NCI-H2227 (cell line): ENCODE measurements around the gene FNIP2.
"Not testable (repeated sequence)": the region's sequence is repeated elsewhere in the genome, so short reads cannot be mapped to it uniquely, and the experiment has no call there.

Source experiments
- DNase-seq: peaks from one replicate; lab custom pipeline; 2025; ENCODE audit not compliant: unreplicated experiment; lab: John Stamatoyannopoulos, UW

The FNIP2 gene

DNA sequence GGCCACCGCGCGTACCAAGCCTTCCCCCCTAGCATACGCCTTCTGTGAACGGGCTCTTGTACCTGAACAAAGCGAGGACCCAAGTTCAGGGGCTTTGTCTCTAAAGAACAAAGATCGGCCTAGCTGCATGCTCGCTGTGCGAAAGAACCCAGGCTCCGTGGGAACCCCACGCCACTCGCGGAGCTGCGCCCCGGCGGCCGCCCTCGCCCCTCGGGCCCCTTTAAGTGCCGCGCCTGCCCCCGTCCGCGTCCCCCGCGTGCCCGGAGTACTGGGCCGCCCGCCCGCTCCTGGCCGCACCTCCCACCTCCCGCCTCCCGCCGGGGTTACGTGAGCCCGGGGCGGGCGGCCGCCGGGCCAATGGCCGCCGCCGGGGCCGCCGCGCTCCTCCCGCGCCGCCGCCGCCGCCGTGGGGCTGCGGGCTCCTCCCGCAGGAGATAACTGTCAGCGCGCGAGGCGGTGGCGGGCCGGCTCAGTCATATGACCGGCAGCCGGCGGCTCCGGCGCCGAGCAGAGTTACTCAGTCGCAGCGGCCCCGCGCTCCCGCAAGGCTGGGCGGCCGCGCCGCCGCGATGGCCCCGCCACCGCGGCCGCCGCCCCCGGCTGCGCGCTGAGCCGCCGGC lies at the start of gene FNIP2:
Gene FNIP2 (plus strand): TSS at position 472 of the 620 bp plus-strand sequence. CDS start 187 bp downstream, outside the sequence.
- DNase-seq = peak; percentile 87

GRCh38 chr4:158721680-158722079 lies 47.1 kb upstream of the FNIP2 start:
- no peak for DNase-seq

DNA sequence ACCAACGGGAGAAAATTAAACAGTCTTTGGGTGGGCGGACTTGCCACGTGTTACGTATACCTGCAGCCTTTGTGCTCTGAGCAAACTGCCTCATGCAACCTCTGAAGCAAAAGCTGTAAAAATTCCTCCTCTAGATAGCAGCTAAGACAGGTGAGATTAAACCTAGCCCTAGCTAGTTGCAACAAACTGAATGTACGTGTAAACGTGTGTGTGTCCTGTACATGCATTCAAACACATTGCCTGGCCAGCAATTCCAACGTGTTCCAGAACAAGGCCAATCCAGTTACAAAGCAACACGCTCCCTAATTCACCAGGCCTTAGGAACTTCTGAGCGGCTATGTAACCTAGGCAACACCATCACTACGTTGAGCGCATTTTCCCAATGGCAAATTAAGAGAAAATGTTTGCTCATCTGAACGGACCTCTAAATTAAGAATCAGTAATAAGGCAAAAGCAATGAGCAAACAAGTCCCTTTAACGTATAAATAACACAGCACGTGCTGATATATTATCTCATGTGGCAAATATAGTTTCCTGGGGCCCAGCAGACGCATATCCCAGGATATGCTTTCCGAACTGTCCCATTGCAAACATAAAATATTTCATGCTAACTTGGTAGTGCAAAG lies 46.4 kb upstream of the FNIP2 start:
- DNase-seq = peak; percentile 28

GRCh38 chr4:158722917-158723793 lies 45.7 kb upstream of the FNIP2 start, which contains the start of gene PPID:
Gene PPID, minus strand, starts transcription at chr4:158723396. Its CDS starts 108 bp downstream, at chr4:158723288.
- DNase-seq = peak; percentile 84

GRCh38 chr4:158724637-158725036 lies 44.2 kb upstream of the FNIP2 start:
- no peak for DNase-seq

DNA sequence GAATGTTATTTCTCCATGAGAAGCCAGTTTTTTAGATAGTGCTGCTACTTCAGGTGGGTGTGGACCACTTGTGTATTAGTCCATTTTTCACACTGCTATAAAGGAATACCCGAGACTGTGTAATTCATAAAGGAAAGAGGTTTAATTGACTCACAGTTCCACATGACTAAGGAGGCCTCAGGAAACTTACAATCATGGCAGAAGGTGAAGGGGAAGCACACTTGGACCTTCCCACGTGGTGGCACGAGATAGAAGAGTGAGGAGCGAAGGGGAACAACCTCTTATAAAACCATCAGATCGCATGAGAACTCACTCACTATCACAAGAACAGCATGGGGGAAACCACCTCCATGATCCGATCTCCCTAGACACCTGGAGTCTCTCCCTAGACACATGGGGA lies 42.2 kb upstream of the FNIP2 start:
- no peak for DNase-seq

GRCh38 chr4:158728236-158728635 lies 40.6 kb upstream of the FNIP2 start:
- no peak for DNase-seq

DNA sequence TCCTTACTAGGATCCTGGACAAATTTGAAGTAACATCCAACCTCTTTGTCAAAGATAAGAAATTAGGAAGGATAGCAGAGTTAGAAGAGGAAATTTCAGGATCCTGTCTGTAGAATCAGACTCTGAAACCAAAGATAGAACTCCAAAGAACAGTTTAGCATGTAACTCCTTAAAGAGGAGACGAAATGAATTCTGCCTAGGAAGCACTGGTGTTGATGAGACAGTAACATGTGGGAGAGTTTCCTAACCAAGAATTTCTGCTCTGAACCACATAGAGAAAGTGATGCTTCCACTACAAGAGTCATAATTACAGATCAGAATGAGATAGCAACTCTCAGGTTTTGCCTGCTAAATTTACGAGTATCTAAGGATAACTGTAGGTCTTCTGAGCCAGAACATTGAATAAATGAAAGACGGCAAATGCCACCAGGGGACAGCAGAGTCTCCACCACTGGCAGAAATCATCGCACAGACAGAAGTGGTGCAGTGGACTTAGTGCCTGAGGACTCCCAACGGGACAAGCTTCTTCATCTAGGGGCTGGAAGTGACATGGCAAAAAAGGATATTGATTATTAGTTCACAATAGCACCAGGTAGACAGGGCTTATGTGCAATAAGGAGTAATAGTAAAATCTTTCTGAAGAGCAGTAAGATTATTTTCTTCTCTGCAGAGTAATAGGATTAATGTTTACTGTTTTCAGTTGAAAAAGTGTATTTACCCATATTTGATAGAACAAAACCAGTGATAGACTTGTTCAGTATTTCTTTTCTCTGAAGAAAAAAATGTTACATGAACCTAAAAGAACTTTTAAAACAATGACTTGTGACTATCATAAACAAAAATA lies 38.9 kb upstream of the FNIP2 start:
- DNase-seq = peak; percentile 53

DNA sequence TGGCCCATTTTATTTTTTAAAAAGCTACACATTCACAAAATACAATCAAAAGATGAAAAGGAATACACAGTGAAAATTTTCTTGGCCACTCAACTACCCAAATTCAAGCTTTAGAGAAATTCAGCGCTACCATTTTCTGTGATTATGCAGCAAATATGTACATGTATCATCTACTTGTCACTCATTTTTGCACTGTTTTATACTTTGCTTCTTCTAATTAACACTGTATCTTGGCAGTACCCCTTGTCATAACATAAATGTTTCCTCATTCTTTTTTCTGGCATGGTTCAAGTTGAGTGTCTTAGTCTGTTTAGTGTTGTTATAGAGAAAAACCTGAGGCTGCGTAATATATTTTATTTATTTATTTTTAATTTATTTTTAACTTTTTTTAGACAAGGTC lies 30.0 kb upstream of the FNIP2 start:
- DNase-seq = no peak

- no peak for DNase-seq
Measured at GRCh38 chr4:158739600-158739999, 29.2 kb upstream of the FNIP2 start.

GRCh38 chr4:158741326-158742021 lies 27.4 kb upstream of the FNIP2 start:
- no peak for DNase-seq

DNA sequence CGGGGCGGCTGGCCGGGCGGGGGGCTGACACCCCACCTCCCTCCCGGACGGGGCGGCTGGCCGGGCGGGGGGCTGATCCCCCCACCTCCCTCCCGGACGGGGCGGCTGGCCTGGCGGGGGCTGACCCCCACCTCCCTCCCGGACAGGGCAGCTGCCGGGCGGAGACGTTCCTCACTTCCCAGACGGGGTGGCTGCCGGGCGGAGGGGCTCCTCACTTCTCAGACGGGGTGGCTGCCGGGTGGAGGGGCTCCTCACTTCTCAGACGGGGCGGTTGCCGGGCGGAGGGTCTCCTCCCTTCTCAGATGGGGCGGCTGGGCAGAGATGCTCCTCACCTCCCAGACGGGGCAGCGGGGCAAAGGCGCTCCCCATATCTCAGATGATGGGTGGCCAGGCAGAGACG lies 22.3 kb upstream of the FNIP2 start:
- DNase-seq = not testable (repeated sequence)

GRCh38 chr4:158750379-158750778 lies 18.4 kb upstream of the FNIP2 start:
- no peak for DNase-seq

DNA sequence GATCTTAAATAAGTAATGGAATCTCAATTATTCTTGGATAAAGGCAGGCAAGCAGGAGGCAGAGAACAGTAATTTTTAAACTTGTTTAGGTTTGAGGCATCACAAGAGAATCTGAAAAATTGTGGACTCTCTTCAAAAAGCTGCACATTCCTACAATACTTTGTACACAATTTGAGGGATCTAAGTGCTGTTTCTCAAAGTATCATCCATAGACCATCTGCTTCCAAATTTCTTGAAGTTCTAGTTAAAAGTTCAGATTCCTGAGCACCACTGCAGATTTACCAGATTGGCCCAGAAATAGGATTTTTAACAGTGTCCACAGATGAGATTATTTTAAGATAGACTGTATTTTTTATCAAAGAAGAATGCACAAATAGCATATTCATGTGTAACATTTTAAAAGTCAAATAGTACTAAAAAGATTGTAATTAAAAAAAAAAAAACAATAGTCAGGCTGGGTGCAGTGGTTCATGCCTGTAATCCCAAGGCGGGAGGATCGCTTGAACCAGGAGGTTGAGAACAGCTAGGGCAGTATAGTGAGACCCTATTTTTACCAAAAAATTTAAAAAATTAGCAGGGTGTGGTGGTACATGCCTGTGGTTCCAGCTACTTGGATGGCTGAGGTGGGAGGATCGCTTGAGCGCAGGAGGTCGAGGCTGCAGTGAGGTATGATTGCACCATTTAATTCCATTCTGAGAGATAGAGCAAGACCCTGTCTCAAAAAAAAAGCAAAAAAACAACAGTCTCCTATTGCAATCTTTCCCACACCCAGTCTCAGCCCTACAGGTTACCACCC lies 14.2 kb upstream of the FNIP2 start:
- DNase-seq = no peak

- not testable (repeated sequence) for DNase-seq
Measured at GRCh38 chr4:158755819-158756218, 13.0 kb upstream of the FNIP2 start.

GRCh38 chr4:158756588-158756987 lies 12.2 kb upstream of the FNIP2 start:
- DNase-seq = no peak

GRCh38 chr4:158758142-158758541 lies 10.7 kb upstream of the FNIP2 start:
- DNase-seq = no peak

DNA sequence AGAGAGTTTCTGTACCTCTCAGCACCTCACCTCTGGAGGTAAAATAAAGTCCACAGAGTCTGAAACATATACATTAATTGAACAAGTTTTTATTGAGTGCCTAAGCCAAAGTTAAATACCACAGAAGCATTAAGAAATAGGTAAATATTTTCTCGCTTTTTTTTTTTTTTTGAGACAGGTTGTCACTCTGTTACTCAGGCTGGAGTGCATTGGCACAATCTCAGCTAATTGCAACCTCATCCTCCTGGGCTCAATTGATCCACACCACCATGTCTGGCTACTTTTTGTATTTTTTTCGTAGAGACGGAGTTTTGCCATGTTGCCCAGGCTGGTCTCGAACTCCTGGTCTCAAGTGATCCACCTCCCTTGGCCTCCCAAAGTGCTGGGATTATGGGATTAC lies 10.1 kb upstream of the FNIP2 start:
- DNase-seq = no peak

DNA sequence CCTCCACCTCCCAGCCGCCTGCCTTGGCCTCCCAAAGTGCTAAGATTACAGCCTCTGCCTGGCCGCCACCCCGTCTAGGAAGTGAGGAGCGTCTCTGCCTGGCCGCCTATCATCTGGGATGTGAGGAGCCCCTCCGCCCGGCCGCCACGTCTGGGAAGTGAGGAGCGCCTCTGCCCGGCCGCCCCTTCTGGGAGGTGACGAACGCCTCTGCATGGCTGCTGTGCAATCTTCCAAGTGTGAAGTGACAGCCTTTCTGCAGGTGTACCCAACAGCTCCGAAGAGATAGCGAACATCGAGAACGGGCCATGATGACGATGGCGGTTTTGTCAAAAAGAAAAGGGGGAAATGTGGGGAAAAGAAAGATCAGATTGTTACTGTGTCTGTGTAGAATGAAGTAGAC lies 9.3 kb upstream of the FNIP2 start:
- not testable (repeated sequence) for DNase-seq

GRCh38 chr4:158760866-158761265 lies 8.0 kb upstream of the FNIP2 start:
- DNase-seq = no peak
